G401.6 (cell line): ENCODE measurements around the gene MICAL3.
"Not testable (repeated sequence)": the region's sequence is repeated elsewhere in the genome, so short reads cannot be mapped to it uniquely, and the experiment has no call there.

Experiments
- FAIRE-seq: peaks from 2 replicates; lab custom pipeline; 2012; peaks lifted over from hg19 to GRCh38; lab: Jason Lieb, UNC

The MICAL3 gene

DNA sequence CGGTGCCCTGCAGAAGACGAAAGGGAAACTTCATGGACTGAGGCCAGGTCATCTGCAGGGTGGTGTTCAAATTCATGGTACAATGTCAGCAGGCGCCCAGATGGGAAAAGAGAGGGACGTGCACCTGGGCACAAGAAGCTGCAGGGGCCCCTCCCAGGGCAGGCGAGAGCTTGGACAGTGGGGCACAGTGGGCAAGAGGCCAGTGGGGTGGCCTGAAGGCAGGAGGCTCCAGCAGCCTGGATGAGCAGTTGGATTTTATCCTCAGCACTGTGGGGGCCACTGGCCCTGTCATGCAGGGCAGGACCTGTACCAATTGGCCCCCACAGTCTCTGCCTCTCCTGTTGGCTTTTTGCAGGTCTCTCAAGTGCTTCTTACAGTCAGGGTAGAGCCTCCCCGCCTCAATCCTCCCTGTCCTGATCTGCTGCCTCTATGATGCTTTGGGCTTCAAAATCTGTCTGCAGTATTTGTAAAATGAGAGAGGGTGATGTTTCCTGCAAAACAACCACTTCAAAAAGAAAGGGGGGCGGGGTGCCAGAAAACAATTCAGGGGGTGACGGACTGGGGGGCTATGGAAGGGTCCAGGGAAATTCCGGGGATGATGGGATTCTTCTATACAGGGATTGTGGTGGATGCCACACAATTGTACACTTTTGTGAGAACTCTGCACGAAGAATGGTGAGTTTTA is 248.4 kb downstream of the MICAL3 start:
- FAIRE-seq, result no peak

GRCh38 chr22:17774926-17775685 is 249.3 kb downstream of the MICAL3 start:
- FAIRE-seq, result no peak

DNA sequence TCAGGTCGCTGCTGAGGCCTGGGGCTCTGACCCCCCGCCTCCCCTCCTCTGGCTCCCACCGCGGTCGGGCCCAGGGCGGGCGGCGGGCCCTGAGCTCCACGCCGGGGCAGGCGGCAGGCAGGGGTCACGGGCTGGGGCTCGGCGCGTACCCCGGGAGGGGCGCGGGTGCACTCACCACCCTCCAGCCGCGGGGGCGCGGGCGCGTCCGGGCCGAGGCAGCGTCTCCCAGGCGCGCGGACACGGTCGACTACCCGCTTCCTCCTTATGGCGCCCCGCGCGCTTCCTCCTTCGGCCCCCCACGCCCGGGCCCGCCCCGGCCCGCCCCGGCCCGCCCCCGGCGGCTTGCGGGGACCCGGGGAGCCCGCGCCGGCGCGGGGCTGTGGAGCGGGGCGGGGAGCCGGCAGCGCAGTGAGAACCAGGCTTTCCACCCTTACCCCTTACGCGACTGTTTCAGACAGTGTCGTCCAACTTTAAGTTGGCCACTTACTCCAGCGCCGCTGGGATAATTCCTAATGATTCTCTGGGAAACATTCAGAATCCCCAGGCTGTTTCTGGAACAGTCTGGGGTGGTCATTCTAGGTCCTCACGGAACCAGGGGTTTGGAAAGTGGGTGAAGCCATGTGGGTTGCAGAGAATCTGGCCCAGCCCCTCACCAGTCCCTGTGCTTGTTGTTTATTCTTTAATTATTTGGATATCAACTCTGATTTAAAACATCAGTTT is 250.0 kb downstream of the MICAL3 start, which contains the start of gene BID:
TSS of gene BID (minus strand) at position 264 of the 720 bp plus-strand sequence. CDS start 24,353 bp downstream, outside the sequence.
- FAIRE-seq, result no peak

GRCh38 chr22:17773606-17774205 is 250.7 kb downstream of the MICAL3 start:
- FAIRE-seq, result no peak

GRCh38 chr22:17772958-17773605 is 251.3 kb downstream of the MICAL3 start:
- no peak for FAIRE-seq

- FAIRE-seq, result no peak
Measured at GRCh38 chr22:17772249-17772957, 252.0 kb downstream of the MICAL3 start.

- FAIRE-seq, result no peak
Measured at GRCh38 chr22:17770180-17771077, 253.9 kb downstream of the MICAL3 start.

- FAIRE-seq, result no peak
Measured at GRCh38 chr22:17769716-17770082, 254.7 kb downstream of the MICAL3 start.

DNA sequence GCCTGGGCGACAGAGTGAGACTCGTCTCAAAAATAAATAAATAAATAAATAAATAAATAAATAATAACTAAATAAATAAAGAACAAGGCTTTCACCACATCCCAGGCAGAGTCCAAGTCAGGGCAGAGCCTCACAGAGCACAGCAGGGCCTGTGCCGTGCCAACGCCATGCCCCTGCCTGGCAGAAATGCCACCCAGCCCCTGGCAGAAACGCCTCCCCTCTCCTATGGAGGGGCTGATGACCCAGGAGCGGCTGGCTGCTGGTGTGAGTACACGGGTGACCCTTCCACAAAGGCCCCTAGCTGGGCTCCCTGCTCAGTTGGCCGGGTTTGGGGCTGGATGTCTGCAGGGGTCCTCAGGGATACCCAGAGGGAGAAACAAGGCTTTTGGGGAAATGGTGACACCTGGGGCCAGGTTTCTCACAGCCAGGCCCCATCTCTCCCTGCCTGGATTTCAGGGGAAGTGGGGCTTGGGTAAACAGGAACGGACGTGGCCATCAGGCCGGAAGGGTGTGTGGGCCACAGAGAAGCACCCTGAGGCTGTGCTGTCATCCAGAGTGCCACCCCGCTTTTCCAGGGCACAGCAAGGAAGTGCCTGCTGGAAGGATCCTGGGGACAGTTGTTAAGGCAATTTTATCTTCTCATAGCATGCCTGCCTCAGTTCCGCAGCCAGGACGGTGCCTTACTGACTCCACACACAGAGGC is 255.2 kb downstream of the MICAL3 start:
- FAIRE-seq, result no peak

DNA sequence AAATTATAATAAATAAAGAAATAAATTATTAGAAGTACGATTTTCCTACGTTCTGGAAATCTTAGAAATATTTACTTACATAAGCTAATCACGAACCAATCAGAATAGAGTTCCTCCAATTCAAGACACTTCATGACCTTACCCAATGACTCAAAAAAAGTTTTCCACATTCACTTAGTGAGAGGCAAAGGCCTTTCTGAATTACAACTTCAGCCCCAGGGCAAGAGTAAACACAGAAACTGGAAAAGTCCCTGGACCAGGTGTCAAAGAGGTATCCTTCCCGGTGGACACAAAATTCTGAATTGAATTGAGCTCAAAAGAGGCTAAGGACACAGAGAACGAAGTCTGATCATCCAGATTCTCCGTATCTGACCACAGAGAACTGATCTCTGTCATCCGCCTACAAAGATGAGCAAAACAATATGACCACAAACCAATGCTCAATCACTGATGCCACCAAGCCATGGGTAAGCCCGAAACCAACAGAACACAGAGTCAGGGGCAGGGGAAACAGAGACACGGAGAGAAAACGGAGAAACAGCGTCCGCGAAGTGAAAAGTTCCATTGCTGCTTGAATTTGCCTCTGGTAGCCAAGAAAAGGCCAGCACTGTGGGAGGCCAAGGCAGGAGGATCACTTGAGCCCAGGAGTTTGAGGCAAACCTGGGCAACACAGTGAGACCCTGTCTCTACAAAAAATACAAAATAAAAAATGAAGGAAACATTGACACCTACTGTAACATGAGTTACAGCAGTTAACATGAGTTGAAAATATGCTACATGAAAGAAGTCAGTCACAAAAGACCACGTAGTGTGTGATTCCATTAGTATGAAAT is 256.9 kb downstream of the MICAL3 start:
- FAIRE-seq, result no peak

- FAIRE-seq, result not testable (repeated sequence)
Measured at GRCh38 chr22:17764852-17765251, 259.5 kb downstream of the MICAL3 start.

DNA sequence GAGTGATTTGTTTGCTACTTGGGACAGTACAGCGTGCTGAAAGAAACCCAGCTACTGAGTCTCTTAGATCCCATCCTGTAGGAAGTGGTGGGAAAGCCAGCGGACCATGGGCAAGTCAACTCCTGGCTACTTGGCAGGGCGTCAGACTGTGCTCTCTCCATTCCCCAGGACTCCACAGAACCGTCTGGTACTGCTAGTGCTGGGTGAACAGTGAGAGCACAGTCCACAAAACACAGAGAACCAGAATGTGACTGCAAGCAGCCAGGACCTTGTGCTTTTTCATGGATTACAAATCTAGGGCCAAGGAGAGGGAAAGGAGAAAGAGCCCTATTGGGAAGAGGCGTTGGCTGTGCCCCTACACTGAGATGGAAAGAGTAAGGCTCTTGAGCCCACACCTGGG is 260.3 kb downstream of the MICAL3 start:
- FAIRE-seq, result no peak

GRCh38 chr22:17763442-17763841 is 260.9 kb downstream of the MICAL3 start:
- FAIRE-seq, result not testable (repeated sequence)

GRCh38 chr22:17761138-17761488 is 263.2 kb downstream of the MICAL3 start:
- no peak for FAIRE-seq

GRCh38 chr22:17754233-17754925 is 270.0 kb downstream of the MICAL3 start:
- no peak for FAIRE-seq

DNA sequence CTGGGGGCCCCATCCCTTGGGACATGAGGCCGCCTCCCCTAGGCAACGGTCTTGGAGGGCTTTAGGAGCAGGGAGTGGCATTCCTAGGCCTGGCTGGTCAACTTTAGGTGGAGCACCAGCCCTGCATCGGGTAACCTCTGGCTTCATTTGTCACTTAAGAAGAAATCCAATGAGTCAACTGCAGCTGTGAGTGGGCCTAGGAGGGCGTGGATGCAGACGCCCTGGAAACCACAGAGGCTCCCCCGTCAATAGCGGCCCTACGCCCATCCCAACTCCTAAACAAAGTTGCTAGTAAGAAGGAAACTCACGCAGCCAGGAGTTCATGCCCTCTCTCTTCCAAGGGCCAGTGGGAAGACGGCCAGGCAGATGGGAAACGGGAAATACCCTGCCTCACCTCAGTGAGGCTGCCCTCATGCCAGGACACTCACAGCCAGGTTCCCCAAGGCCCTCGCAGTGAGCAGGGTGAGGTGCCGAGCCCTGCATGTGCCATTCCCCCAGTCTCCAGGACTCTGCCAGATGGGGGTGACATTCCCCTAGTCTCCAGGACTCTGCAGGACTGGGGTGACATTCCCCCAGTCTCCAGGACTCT is 270.9 kb downstream of the MICAL3 start:
- no peak for FAIRE-seq

GRCh38 chr22:17751596-17751995 is 272.8 kb downstream of the MICAL3 start:
- no peak for FAIRE-seq
